NCI-H187 treated with DMSO at 0.1 percent for 48 hours (cell line): ENCODE results near the gene KBTBD7.
"Not testable (repeated sequence)": the region's sequence is repeated elsewhere in the genome, so short reads cannot be mapped to it uniquely, and the experiment has no call there.

Source experiments
- DNase-seq: peaks from one replicate; lab custom pipeline; 2025; lab: John Stamatoyannopoulos, UW

KBTBD7 gene

DNA sequence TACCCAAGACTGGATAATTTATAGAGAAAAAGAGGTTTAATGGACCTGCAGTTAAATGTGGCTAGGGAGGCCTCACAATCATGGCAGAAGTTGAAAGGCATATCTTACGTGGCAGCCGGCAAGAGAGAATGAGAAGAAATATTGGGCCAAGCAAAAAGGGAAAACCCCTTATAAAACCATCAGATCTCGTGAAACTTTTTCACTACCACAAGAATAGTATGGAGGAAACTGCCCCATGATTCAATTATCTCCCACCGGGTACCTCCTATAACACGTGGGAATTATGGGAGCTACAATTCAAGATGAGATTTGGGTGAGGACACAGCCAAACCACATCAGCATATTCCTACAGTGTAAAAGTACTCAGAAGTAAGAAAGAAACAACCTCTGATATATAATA lies 4.7 kb upstream of the KBTBD7 start:
- DNase-seq = no peak

DNA sequence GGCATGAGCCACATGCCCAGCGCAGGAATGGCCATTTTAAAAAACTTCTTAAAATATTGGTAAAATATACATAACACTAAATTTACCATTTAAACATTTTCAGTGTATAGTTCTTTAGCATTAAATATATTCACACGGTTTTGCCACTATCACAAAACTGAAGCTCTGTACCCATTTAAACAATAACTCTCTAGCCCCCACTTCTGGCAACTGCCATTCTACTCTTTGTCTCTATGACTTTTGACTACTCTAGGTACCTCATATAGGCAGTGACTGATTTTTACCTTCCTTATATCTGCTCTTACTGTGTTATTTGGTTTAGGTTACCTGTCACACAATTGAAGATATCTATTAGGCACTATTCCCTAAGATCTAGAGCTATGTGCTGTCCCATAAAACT lies 2.3 kb upstream of the KBTBD7 start:
- no peak for DNase-seq

DNA sequence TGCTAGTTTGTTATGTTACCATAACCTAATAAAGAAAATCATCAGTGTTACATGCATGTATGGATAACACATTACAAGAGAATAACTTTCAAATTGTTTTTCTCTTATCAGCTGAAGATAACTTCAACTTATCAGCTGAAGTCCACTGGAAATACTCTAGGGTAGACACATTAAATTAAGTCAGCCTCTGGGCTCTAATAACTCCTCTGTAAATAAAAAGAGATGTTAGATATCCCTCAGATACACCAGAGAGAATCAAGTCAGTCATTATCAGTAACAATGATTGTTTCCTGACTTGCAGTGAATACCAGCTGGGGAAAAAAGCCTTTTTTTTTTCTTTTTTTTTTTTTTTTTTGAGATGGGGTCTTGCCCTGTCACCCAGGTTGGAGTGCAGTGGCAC lies 1.6 kb upstream of the KBTBD7 start:
- no peak for DNase-seq

DNA sequence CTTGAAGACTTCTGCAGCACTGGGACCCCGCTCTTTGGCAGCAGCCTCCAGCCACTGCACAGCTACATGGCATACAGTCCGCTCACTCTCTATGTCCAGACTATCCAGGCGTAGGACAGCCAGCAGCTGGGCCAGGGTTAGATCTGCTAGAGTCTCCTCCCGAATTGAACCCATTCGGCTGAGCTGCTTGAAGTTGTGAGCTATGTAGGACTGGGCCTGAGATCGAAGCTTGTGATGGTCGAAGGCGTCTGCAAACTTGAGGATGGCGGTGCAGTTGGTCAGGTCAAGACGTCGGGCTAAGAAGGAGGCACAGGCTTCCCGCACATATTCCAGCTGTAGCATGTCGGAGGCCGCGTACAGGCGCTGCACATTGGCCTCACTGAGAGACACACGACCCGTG lies 900 bp downstream of the KBTBD7 start:
- DNase-seq = no peak

DNA sequence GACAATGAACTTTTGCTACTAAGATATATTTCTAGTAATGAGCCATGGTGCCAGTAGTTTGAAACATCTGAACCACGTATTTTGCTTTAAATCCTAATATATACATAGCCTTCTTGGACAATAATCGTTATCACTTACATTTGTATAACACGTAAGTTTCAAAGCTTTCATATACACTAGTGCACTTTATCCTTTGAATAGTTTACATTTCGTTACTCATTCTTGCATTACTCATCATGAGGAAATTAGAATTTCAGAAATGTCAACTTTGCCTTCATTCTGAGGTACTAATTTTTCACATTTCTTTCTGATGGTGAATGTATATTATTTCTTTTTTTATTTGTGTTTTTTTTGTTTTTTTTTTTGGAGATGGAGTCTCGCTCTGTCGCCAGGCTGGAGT lies 5.8 kb downstream of the KBTBD7 start:
- DNase-seq = no peak

DNA sequence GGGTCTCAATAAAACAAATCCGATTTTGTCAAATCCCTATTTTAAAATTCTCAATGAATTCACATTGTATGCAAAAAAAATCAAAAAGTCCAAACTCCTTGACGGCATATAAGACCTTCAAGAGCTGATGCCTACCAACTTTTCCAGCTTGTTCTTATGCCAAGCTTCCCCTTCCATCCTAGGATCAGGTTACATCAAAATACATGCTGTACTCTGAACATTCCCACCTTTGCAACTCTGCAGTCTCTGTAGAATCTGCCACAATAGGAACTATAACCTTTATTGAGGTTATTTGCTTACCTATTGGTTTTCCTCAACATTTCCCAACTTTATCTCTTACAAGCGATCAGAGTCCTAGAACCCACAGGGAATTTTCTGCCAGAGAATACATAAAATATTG lies 7.9 kb downstream of the KBTBD7 start:
- DNase-seq = no peak

DNA sequence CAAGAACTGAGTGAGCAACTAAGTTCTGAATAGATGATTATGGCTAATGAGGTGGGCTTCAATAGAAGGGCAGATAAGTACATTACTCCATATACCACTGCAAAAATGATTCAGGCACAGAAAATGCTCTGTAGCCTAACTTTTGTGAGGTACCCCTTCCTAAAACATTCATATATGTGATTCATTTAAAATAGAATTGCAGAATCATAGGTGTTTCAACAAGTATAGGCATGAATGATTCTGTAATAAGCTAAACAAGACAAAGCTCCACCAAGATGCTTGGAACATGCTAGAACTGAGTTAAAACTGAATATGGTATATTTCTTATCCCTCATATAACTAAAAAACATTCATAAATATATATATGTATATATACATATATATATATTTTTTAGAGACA lies 12.1 kb downstream of the KBTBD7 start:
- DNase-seq = no peak

DNA sequence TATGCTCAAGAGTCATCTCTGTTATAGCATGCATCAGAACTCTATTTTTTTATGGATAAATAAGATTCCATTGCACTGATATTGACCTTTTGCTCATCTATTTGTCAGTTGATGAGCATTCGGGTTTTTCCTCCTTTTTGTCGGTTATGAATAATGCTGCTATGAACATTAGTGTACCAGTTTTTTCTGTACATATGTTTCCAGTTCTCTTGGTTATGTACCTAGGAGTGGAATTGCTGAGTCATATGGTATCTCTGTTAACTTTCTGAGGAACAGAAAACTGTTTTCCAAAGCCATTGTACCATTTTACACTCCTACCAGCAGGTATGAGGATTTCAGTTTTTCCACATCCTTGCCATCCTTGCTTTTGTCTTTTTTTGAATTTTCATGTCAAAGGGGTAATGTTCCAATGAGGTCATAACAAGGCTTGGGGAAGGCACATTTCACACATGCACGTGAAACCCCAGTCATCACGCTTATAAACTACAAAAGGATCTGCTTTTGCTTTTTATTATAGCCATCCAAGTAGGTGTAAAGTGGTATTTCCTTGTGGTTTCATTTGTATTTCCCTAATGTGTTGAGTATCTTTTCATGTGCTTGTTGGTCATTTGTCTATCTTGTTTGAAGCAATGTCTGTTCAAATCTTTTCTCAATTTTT lies 14.6 kb downstream of the KBTBD7 start:
- no peak for DNase-seq

DNA sequence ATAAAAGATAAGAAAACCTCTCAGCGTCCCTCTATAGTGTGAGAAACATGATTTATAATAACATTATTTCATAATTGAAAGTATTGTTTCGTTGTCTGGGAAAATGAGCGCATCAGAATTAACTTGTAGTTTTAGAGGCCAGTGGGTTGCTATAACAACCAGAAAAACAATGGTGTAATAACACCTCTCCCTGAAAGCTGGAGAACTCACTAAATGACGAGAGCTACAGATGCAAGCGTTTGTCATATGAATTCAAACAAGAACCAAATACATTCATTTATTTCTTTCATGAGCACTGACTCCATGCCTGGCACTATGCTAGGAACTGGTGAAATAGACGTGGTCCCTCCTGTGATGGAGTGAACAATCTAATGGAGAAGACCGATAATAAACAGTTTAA lies 16.3 kb downstream of the KBTBD7 start:
- DNase-seq = no peak

DNA sequence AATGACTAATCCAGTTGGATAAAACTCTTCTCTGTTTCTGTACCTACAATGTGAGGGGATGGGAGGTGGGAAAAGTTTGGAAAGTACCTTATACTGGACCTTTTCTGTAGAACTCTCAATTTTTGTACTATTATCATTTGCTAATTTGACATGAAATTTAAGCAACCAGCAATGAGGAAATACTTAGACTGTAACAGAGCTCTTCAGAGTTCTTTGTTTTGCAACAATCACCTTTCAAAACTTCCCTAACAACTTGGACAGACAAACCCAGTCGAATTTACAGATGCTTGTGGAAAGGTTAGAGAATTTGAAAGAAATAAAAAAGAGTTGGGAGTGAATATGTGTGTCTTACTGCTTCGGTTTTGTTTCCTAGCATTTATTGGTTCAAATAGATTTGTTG lies 16.8 kb downstream of the KBTBD7 start:
- no peak for DNase-seq

DNA sequence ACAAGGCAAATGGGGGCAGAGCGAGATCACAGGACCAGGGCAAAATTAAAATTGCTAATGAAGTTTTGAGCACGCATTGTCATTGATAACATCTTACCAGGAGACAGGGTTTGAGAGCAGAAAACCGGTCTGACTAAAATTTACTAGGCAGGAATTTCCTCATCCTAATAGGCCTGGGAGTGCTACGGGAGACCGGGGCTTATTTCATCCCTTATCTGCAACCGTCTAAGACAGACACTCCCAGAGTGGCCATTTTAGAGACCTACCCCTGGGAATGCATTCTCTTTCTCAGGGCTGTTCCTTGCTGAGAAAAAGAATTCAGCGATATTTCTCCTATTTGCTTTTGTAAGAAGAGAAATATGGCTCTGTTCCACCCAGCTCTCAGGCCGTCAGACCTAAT lies 18.8 kb downstream of the KBTBD7 start:
- DNase-seq = not testable (repeated sequence)

DNA sequence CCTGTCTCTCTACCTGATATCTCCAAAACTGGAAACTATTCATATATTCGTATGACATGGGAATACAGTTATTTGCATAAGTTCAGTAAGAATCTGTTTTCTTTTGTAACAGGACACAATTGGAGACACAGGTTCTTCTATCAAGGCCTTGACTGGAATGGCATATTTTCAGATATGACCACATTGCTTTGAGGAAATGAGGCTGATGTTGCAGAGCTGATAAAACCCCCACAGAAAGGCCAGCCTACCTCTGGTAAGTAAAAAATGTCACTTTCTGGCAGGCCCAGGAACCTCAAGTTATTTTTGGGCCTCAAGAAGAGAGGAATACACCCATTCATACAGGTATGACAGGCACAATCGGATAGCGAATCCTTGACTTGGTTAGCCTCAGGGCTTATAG lies 32.2 kb downstream of the KBTBD7 start:
- no peak for DNase-seq

DNA sequence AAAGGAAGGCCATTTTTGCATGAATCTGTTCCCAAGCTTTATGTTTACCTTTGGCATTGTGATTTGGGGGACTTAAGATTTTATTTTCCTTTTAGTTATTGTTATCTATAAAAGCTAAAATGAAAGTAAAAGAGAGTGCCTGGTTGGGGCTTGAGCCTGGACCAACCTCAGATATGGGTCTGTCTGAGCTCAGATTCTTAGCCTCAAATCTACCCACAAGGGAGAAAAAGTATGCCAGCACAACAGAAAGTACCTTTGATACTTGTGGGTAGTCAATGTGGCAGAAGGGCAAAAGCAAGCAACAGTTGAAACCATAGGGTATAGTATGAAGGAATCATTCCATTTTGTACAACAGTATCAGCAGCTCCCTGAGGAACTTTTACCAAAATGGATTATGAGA lies 35.2 kb downstream of the KBTBD7 start:
- no peak for DNase-seq

DNA sequence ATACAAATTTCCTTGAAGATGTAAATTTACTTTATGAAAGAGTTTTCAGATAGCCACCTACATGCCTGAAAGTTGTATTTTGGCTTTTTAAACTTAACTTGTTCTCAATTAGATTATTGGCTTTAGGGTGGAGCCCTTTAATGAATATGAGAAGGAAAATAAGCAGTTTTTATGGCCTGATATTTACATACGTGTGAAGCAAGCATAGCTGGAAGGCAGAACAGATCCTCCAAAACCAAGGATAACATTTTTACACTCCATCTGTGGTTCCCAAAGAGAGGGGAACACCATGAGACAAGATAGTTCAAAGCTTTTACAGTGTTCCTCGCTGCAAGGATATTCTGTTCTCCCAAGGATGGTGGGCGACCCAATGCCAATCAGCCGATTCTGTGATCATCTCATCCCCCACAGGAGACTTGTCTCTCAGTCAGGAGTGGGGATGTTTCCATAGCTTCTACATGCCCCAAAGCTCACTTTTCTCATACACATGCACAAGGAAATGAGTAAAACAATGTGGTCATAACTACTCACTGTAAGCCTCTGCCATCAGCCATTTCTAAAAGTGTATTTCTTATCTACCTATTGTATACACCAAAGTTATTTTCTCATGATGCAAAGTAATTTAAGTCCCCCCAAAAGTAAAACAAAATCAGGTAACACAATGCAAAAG lies 37.2 kb downstream of the KBTBD7 start:
- no peak for DNase-seq

DNA sequence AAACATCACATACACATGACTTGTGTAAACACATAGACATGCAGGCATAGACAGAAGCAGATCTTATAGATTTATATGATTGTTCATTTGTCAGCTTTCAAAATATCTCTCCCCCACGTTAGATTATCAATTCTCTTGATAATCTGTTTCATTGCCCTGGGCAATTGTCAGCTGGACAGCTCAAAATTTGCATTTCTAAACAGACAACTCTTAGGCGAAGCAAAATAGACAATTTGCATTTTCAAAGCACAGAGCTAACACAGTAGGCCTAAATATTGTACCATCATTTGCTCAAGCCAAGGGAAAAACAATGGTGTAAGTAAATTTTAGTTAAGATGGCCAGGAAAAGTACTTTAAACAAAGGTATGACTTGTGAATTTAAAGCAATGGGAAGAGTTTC lies 37.7 kb downstream of the KBTBD7 start:
- DNase-seq = no peak

DNA sequence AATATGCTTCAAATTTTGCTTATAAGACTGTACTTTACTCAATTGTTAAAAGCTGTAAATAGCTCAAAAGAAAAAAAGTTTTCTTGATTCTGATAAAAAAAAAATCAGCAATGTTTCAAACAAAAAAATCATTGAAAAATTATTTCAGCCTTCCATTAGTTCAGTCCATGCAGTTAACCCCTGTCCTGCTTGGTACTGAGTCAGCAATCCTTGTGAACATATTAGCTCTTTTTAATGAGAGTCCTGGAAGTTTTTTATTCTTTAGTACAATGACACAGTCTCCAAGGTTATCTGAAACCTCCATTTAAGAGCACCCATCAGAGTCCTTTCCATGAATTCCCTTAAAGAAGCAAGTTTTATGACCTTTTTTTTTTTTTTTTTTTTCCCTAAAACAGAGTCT lies 40.3 kb downstream of the KBTBD7 start:
- DNase-seq = no peak

DNA sequence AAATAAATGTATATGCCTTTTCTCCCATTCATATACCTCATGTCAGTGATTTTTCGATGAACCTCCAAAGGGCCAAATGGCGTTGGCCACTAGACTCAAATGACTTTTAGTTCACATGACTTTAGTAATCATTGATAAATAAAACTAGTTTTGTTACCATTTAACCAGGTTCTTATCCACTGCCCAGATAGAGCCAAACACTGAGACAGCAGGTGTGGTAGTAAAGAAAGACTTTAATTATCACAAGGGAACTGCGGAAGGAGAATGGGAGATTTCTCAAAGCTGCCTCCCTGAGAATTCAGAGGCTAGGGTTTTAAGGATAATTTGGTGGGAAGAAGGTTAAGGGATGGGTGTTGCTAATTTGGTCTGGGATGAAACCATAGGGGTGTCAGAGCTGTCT lies 42.4 kb downstream of the KBTBD7 start:
- no peak for DNase-seq

DNA sequence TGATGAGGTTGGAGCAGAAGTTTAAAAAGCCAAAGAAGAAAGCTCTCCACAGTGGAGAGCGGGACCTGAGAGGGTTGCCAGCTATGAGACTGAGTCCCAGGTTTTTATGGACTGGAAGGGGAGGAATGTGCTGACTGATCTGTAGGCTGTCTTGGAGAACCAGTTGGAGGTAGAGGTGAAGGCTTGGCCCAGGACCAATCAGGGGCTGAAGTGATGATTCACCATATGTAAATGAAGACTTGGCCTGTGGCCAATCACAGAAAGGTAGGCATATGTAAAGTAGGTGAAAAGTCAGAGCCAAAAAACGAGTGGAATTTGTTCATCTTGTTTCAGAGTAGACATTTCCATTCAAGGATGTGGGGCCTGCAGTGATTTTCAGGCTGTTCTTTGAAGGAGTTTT lies 44.3 kb downstream of the KBTBD7 start:
- no peak for DNase-seq

DNA sequence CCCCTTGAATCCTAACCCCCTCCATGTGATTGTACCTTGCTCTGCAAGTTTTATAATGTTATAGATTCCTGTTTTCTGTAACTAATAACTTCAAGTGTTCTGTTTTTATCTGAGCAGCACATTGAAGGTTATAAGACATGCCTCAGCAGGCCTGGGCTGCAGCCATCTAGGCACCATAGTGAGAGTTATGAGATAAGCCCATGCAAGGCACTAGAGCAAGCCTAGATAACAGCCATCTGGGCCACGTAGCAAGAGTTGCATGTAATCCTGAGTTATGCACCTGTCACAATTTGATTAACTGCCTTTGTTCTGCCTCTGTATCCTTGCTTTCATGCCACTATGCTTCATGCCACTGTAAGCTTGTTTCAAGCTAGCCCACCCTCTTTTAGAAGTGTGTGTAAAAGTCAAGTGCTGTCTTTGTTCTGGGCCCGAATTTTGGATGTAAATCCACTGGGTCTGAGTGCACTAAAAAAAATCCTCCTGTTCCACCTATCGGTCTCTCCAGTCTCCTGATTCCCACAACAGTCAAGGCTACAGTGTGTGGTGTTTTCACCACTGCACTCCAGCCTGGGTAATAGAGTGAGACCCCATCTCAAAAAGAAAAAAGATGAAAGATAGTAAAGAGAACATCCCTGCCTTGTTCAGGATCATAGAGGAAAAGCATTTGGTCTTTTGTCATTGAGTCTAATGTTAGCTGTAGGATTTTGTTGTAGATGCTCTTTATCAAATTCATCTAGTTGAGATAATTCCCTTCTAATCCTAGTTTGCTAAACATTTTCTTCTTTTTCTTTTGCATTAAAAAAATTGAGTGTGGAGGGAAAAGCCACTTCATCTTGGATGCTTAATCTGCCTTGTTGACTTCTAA lies 45.7 kb downstream of the KBTBD7 start:
- DNase-seq = no peak

DNA sequence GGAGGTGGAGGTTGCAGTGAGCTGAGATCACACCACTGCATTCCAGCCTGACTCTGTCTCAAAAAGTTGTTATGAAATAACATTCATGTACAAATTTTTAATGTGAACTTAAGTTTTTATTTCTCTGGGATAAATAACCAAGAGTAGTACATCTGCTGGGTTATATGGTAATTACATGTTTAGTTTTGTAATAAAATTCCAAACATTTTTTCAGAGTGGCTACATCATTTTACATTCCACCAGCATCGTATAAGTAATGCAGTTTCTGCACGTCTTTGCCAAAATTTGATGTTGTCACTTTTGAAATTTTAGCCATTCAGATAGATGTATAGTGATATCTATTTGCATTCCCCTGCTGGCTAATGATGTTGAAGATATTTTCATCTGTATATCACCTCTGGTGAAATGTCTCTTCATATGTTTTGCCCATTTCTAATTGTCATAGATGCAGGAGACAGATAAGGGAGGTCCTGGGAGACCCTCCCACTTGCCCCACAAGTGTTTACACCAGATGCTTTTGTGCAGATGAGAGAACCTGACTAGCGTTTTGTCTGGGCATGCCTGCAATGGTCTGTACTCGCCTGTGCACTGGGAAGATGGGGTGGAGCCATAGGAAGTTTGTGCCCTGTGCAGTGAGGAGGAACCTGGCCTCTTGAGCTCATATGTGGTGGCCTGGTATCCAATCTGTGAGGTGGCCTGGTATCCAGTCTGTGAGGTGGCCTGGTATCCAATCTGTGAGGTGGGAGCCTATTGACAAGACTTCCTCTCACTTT lies 49.0 kb downstream of the KBTBD7 start:
- no peak for DNase-seq

DNA sequence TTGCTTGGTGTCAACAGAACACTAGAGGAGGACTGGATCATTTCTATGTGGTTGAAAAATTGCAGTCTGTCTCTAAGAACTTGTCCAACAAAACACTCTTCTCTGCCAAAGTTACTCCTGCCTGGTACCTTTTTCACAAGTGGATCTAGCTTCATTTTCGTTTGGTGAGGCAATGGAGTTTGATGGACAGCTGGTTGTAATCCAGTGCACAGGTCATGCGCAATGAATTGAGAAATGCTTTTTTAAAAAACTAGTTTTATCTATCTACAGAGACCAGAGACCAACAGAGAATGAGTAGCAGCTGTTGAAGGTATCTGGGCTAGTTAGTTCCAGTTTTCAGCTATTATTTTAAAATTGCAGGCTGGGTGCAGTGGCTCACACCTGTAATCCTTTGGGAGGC lies 49.8 kb downstream of the KBTBD7 start:
- no peak for DNase-seq
